Ovary (tissue), 3 donors: ENCODE results near the gene PDSS2.

Experiments used
- CTCF ChIP-seq, 3 donors: fragments of 450-650 bp in 2 of 3; fragments of 200-600 bp in 1 of 3; IDR thresholded peaks; one replicate each; pipeline versions ENCODE4 v1.5.1 to v1.8.0; 2016 to 2022; ENCODE audit warnings: antibody characterized with exemption in 3 of 3, mild to moderate bottlenecking in 1 of 3
- EP300 ChIP-seq: sonication (generic); formaldehyde crosslinking; IDR thresholded peaks from one replicate; pipeline ENCODE4 v1.6.1; 2017; ENCODE audit warnings: antibody characterized with exemption
- POLR2A ChIP-seq: fragments of 450-650 bp; IDR thresholded peaks from one replicate; pipeline ENCODE4 v1.6.1; 2017; ENCODE audit warnings: antibody characterized with exemption, mild to moderate bottlenecking, moderate library complexity
- donor health status: DM: no; HTN: no; CAD: no.

- TF ChIP-seq CTCF (IDR thresholded peaks at IDR 0.05) (no peak), EP300 (no peak), POLR2A (no peak)
Measured at GRCh38 chr6:107386340-107386739, 73.0 kb downstream of the PDSS2 start.
